Suppressor macrophage (primary cell): ENCODE results near the gene SDR9C7.
A peak's percentile ranks its signal among the peaks of the same experiment; 100 is the strongest.
"Not testable (repeated sequence)": the region's sequence is repeated elsewhere in the genome, so short reads cannot be mapped to it uniquely, and the experiment has no call there.

Experiments used
- DNase-seq, 4 experiments: peaks; one replicate each; pipeline ENCODE4 v3.0.0-alpha.2; 2020 to 2022

SDR9C7 gene

GRCh38 chr12:56914724-56915123 is 19.5 kb downstream of the SDR9C7 start:
- DNase-seq = no peak

GRCh38 chr12:56914256-56914655 is 20.0 kb downstream of the SDR9C7 start:
- DNase-seq = no peak

GRCh38 chr12:56909403-56909802 is 24.8 kb downstream of the SDR9C7 start:
- DNase-seq = not testable (repeated sequence)

GRCh38 chr12:56908136-56908535 is 26.1 kb downstream of the SDR9C7 start:
- no peak for DNase-seq

DNA sequence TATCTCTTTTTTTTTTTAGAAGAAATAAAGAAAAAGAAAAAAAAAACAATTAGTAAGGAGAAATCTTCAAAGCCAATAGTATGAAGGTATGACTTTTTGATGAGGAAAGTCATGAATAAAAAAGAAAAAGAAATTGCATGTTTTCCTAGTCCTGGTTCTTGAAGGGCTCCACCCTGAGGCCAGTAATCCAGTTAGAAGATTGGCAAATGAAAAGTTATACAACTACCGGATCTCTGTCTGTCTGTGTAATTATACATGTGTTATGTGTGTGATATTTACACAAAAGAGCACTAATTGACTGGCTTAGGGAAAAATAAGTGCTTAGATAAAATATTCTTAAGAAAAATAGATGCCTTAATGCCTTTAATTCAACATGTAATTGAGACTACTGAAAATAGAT is 28.4 kb downstream of the SDR9C7 start:
- no peak for DNase-seq

DNA sequence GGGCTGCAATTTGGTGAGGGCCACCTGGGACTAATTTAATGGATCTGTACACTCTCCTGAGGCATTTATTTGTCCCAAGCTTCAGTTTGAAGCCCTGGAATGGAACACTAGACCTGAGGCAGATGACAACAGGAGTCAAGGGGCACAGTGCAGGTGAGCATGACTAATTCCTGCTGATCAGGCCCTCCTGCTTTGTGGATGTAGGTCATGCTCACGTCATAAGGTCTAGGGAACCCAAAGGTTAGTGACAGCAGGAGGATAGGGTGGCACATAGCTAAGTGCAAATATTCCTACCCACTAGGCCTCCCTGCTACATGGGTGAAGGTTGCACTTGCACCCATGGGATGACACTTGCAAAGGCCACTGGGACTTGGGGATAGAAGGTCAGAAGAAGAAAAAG is 30.8 kb downstream of the SDR9C7 start:
- DNase-seq = no peak

- DNase-seq = not testable (repeated sequence)
These were observed 32.9 kb downstream of the SDR9C7 start for GRCh38 chr12:56901313-56901712.

DNA sequence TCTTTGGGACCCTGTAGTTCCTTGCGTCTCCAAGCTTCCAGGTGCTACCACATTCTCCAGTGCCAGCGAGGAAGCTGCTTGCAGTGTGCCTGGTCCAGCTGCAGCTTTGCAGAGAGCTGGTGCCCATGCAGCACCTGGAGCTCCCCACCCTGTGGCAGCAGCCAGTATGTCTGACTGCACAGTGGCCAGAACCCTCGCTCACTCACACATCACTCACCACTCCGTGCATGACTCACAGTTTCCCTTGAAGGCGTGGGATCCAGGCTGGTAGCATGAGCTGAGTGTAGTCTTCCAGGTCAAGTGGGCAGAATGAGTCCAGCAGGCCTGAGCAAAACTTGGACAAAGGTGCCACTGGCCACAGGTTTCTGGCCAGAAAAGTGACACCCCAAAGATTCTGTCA is 33.6 kb downstream of the SDR9C7 start:
- no peak for DNase-seq

GRCh38 chr12:56898938-56899337 is 35.3 kb downstream of the SDR9C7 start:
- no peak for DNase-seq

DNA sequence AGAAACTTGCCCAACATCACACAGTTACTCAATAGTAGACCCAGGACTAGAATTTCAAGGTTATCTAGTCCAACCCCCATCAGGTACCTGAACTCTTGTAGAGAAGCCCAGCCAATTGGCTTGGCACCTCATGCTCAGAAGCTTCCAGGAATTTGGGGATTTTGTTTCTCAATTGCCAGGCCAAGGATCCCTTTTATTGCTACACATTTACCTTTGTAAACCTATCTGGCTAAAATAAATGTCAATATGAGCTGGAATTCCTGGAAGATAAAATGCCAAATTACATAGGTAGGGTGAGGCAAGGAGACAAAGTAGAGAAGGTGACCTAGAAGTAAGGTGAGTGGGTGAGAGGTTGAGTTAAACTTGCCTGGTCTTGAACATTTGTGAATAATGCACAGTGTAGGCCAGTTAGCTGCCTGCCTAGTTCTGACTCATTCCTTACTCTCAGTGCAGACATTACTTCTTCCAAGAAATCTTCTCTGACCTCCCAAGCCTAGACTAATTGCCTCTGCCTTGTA is 36.3 kb downstream of the SDR9C7 start:
- no peak for DNase-seq

DNA sequence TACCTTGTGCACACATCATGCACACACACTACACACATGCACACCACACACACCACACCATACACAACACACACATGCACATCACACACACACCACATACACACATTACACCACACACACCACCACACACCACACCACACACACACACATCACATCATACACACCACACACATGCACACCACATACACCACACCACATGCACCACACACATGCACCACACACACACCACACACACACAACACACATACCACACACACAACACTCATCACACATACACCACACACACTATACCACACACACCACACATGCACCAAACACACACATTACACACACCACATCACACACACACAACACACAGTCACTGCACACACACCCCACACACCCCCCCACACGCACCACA is 38.1 kb downstream of the SDR9C7 start:
- DNase-seq = no peak

DNA sequence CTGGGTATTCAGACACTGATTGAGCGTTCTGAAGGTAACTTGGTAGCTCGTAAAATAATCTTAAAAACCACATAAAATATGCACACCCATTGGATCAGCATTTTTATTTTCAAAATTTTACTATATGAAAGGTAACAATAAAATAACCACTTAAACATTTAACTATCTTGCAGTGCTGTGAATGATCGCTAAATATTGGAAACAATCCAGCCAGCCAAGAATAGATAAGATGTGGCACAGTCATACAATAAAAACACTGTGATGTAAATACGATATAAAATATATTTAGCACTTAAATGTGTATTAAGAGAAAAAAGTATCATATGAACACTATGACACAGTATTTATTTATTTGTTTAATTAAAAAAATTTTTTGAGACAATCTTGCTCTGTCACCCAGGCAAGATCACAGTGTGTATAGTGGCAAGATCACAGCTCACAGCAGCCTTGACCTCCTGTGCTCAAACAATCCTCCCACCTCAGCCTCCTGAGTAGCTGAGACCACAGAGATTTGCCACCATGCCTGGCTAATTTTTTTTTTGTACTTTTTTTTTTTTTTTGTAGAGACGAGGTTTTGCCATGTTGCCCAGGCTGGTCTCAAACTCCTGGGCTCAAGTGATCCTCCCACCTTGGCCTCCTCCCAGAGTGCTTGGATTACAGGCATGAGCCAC is 39.4 kb downstream of the SDR9C7 start:
- no peak for DNase-seq

GRCh38 chr12:56891885-56892284 is 42.3 kb downstream of the SDR9C7 start:
- not testable (repeated sequence) for DNase-seq

GRCh38 chr12:56886319-56886718 is 47.9 kb downstream of the SDR9C7 start:
- no peak for DNase-seq

DNA sequence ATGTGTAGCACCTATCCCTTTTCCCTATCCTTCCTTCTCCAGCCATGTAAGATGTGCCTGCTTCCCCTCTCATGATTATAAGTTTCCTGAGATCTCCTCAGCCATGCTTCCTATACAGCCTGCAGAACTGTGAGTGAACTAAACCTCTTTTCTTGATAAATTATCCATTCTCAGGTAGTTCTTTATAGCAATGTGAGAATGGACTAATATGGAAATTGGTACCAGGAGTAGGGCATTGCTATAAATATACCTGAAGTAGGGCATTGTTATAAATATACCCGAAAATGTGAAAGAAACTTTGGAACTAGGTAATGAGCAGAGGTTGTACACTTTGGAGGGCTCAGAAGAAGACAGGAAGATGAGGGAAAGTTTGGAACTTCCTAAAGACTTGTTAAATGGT is 48.9 kb downstream of the SDR9C7 start:
- no peak for DNase-seq

GRCh38 chr12:56884421-56884820 is 49.8 kb downstream of the SDR9C7 start:
- DNase-seq = peak in 3 of 4 experiments; percentile 16 to 57 (median 33)

DNA sequence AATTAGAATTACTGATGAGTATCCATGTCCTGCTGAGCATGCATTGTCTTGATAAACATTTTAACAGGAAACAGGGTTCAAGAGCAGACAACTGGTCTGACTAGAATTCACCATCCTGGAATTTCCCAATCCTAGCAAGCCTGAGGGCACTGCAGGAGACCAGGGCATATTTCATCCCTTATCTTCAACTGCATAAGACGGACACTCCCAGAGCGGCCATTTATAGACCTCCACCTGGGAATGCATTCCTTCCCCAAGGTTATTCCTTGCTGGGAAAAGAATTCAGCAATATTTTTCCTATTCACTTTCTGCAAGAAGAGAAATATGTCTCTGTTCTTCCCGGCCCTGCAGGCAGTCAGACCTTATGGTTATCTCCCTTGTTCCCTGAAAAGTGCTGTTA is 51.8 kb downstream of the SDR9C7 start:
- DNase-seq = not testable (repeated sequence)

GRCh38 chr12:56880125-56880992 is 53.8 kb downstream of the SDR9C7 start:
- no peak for DNase-seq

GRCh38 chr12:56879240-56880124 is 54.7 kb downstream of the SDR9C7 start:
- DNase-seq = not testable (repeated sequence)

DNA sequence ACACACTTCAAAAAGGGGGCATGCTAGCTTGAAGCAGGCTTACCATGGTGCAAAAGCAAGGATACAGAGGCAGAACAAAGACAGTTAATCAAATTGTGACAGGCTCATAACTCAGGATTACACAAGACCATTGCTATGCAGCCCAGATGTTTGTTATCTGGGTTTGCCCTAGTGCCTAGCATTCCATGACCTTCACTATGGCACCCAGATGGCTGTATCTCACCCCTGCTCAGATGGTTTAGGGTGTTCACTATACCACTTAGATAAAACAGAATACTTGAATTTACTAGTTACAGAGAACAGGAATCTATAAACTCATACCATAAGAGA is 56.2 kb downstream of the SDR9C7 start:
- DNase-seq = no peak

DNA sequence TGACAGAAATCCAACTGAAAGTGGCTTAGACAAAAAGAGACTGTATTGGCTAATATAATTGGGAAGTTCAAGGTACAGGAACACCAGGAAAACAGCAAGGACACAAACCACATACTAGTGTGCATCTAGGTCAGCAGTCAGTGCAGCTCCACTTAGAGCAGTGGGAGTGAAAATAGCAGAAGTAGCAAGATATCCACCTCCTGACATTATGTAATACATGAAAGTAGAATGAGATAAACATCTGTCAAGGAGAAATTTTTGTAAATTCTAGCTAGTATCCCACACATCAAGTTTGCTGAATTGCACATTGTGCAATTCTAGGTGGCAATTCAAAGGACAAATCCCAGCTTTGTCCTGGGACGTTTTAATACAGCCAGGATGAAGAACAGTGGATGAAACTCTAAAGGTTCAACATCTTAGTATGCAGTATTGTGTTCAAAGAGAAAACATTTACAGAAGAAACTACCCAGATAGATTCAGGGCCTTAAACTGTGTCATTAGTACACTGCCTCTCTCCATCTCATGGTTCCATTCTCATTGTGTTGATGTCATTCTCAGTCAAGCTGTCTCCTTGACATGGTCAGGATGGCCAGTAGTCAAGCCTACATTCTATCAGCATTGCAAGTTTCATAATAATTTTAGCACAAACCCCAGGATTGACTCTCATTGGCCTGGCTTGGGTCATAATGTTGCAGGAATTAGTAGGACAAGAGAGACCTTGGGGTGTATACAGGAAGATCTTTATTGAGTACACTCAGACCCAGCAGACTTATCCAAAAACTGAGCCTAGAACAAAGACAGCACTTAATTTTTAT is 56.8 kb downstream of the SDR9C7 start:
- DNase-seq = peak; percentile 37 to 77 (median 60)

- no peak for DNase-seq
These were observed 59.4 kb downstream of the SDR9C7 start for GRCh38 chr12:56874821-56875220.
